GM23338 (cell line): ENCODE data around the gene KIRREL3. TPM values are rescaled to one million over a fixed set of nuclear protein-coding genes. Genes with fewer than 3 reads are reported as not detected.

Source experiments
- ATAC-seq: fragments of 200-7000 bp; cut with Tn5 transposase; 3 replicates; pipeline ENCODE4 v1.9.1; 2020
- DNase-seq: peaks from one replicate; pipeline ENCODE4 v3.0.0-alpha.2; 2015; ENCODE audit warnings: low spot score
- H2AFZ ChIP-seq: fragments of 200-600 bp; sonication (generic); 2 replicates; pipeline ENCODE4 v1.8.0; 2016; ENCODE audit warnings: antibody characterized with exemption, mild to moderate bottlenecking, moderate library complexity
- H3F3A ChIP-seq: fragments of 200-600 bp; sonication (generic); replicated peaks from 2 replicates; pipeline ENCODE4 v1.8.0; 2017; ENCODE audit warnings: antibody characterized with exemption, mixed run types, low read depth
- H3K27ac ChIP-seq: fragments of 200-600 bp; sonication (generic); 2 replicates; pipeline ENCODE4 v1.6.1; 2016; ENCODE audit warnings: low read depth
- H3K27me3 ChIP-seq: fragments of 200-600 bp; sonication (generic); 2 replicates; pipeline ENCODE4 v1.8.0; 2016; ENCODE audit warnings: mild to moderate bottlenecking, mixed run types, moderate library complexity; ENCODE audit not compliant: insufficient read depth
- H3K36me3 ChIP-seq: fragments of 200-600 bp; sonication (generic); 2 replicates; pipeline ENCODE4 v1.8.0; 2016; ENCODE audit warnings: mild to moderate bottlenecking; ENCODE audit not compliant: insufficient read depth
- H3K4me1 ChIP-seq: fragments of 200-600 bp; sonication (generic); 2 replicates; pipeline ENCODE4 v1.8.0; 2016; ENCODE audit warnings: mild to moderate bottlenecking, moderate library complexity; ENCODE audit not compliant: insufficient read depth
- H3K4me2 ChIP-seq: fragments of 200-600 bp; sonication (generic); 2 replicates; pipeline ENCODE4 v1.7.1; 2017; ENCODE audit warnings: mixed run types
- H3K4me3 ChIP-seq: fragments of 200-600 bp; sonication (generic); 2 replicates; pipeline ENCODE4 v1.6.1; 2016; ENCODE audit warnings: mixed run types
- H3K79me2 ChIP-seq: fragments of 200-600 bp; sonication (generic); replicated peaks from 2 replicates; pipeline ENCODE4 v1.8.0; 2017; ENCODE audit warnings: mild to moderate bottlenecking; ENCODE audit not compliant: insufficient read depth
- H3K9me2 ChIP-seq: fragments of 200-600 bp; sonication (generic); 2 replicates; pipeline ENCODE4 v1.8.0; 2017; ENCODE audit not compliant: insufficient read depth
- H4K20me1 ChIP-seq: fragments of 200-600 bp; sonication (generic); replicated peaks from 2 replicates; pipeline ENCODE4 v1.8.0; 2017; ENCODE audit warnings: mild to moderate bottlenecking; ENCODE audit not compliant: insufficient read depth
- H3K27ac Mint-ChIP-seq: 2 replicates; pipeline ENCODE4 v1.8.0; 2020; ENCODE audit warnings: inconsistent platforms, mild to moderate bottlenecking, moderate library complexity, mixed read lengths
- H3K27me3 Mint-ChIP-seq: 3 replicates; pipeline ENCODE4 v1.8.0; 2022; ENCODE audit warnings: low read depth, mild to moderate bottlenecking, moderate library complexity, mixed read lengths, inconsistent platforms; ENCODE audit not compliant: insufficient read depth, poor library complexity
- H3K36me3 Mint-ChIP-seq: 3 replicates; pipeline ENCODE4 v1.8.0; 2021; ENCODE audit warnings: low read depth, mild to moderate bottlenecking, inconsistent platforms, moderate library complexity, mixed read lengths
- H3K4me1 Mint-ChIP-seq: 3 replicates; pipeline ENCODE4 v1.8.0; 2020; ENCODE audit warnings: mild to moderate bottlenecking, inconsistent platforms, mixed read lengths
- H3K4me3 Mint-ChIP-seq: 3 replicates; pipeline ENCODE4 v1.8.0; 2021; ENCODE audit warnings: moderate library complexity, mild to moderate bottlenecking, inconsistent platforms, mixed read lengths
- H3K9me3 Mint-ChIP-seq: 3 replicates; pipeline ENCODE4 v1.8.0; 2020; ENCODE audit warnings: moderate library complexity, mild to moderate bottlenecking, inconsistent platforms, mixed read lengths
- CREB1 ChIP-seq: fragments of 250-450 bp; sonication (Bioruptor Pico); IDR thresholded peaks from 2 replicates; pipeline ENCODE4 v1.5.0; 2020; ENCODE audit warnings: low read depth, mild to moderate bottlenecking, moderate library complexity
- EZH2phosphoT487 ChIP-seq: fragments of 200-600 bp; sonication (generic); IDR thresholded peaks from one replicate; pipeline ENCODE4 v1.8.1; 2018; ENCODE audit warnings: antibody characterized with exemption; ENCODE audit not compliant: unreplicated experiment
- JUNB ChIP-seq: IDR thresholded peaks from one replicate; pipeline ENCODE4 v1.6.1; 2016; ENCODE audit warnings: antibody characterized with exemption; ENCODE audit not compliant: unreplicated experiment
- NANOG ChIP-seq: IDR thresholded peaks from 2 replicates; pipeline ENCODE4 v1.6.1; 2016; ENCODE audit warnings: antibody characterized with exemption, borderline replicate concordance
- REST ChIP-seq: IDR thresholded peaks from one replicate; pipeline ENCODE4 v1.6.1; 2018; ENCODE audit warnings: antibody characterized with exemption; ENCODE audit not compliant: unreplicated experiment
- STAT1 ChIP-seq: IDR thresholded peaks from one replicate; pipeline ENCODE4 v1.6.1; 2016; ENCODE audit warnings: antibody characterized with exemption; ENCODE audit not compliant: unreplicated experiment
- ZNF114 ChIP-seq: fragments of 250-450 bp; sonication (Bioruptor Pico); IDR thresholded peaks from 2 replicates; pipeline ENCODE4 v1.5.0; 2020; ENCODE audit warnings: mild to moderate bottlenecking, moderate library complexity
- polyA plus RNA-seq: library from polyadenylated mRNA; unstranded; fragments of >200 nt; fragmentation: Nextera tagmentation; extraction: Ambion mirVana; gene quantifications from 2 replicates; pipeline ENCODE4 v1.2.1, GENCODE V29; 2016
- total RNA-seq: library from RNA; depleted of rRNA; stranded (reverse); fragments of >200 nt; shearing (Covaris generic); gene quantifications from 2 replicates; pipeline ENCODE4 v1.2.3, GENCODE V29; 2014
- TF ChIP-seq, protein P1 (sequence below), 2 experiments: fragments of 200-600 bp in 1 of 2; sonication (generic) in 1 of 2; conservative IDR thresholded peaks; 2 replicates each; pipeline versions ENCODE4 v1.5.1 to v1.6.1; 2016 to 2017; ENCODE audit warnings: antibody characterized with exemption in 2 of 2, low read depth in 2 of 2, mild to moderate bottlenecking in 2 of 2, moderate library complexity in 1 of 2
- TF ChIP-seq, protein P2 (sequence below): IDR thresholded peaks from 2 replicates; pipeline ENCODE4 v1.6.1; 2016; ENCODE audit warnings: antibody characterized with exemption

KIRREL3 gene
- total and polyA plus RNA-seq, 2 experiments from 2014 or later = 0.13 to 1.5 TPM

DNA sequence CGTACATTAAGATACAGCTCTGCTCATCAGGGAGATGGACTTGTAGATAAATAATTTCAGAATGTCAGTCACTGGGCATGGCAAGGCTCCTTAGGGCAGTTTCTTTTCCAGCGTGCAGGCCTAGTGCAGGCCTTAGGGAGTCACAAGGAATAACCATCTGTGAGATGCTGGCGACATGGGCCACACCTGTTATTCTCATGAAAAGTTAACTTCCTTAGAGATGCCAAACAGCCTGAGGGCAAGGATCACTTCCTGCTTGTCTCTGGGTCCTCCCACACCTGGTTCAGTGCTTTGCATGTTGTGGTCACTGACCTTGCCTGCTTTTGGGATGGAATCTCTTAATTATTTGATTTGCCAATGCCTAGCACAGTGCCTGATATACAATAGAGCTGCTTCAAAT, 574.5 kb downstream of the KIRREL3 start:
- TF ChIP-seq JUNB = no peak
- TF ChIP-seq EZH2phosphoT487 = no peak
- TF ChIP-seq, protein P1, sequence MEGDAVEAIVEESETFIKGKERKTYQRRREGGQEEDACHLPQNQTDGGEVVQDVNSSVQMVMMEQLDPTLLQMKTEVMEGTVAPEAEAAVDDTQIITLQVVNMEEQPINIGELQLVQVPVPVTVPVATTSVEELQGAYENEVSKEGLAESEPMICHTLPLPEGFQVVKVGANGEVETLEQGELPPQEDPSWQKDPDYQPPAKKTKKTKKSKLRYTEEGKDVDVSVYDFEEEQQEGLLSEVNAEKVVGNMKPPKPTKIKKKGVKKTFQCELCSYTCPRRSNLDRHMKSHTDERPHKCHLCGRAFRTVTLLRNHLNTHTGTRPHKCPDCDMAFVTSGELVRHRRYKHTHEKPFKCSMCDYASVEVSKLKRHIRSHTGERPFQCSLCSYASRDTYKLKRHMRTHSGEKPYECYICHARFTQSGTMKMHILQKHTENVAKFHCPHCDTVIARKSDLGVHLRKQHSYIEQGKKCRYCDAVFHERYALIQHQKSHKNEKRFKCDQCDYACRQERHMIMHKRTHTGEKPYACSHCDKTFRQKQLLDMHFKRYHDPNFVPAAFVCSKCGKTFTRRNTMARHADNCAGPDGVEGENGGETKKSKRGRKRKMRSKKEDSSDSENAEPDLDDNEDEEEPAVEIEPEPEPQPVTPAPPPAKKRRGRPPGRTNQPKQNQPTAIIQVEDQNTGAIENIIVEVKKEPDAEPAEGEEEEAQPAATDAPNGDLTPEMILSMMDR (conservative IDR thresholded peaks at IDR 0.05; ENCODE audit: low read depth in 2 of 2) = no peak
- TF ChIP-seq, protein P2, sequence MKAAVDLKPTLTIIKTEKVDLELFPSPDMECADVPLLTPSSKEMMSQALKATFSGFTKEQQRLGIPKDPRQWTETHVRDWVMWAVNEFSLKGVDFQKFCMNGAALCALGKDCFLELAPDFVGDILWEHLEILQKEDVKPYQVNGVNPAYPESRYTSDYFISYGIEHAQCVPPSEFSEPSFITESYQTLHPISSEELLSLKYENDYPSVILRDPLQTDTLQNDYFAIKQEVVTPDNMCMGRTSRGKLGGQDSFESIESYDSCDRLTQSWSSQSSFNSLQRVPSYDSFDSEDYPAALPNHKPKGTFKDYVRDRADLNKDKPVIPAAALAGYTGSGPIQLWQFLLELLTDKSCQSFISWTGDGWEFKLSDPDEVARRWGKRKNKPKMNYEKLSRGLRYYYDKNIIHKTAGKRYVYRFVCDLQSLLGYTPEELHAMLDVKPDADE = no peak
- no peak for TF ChIP-seq REST
- Mint-ChIP-seq H3K9me3 (no peaks in the 10 kb centered on the region), H3K36me3 (no peaks in the 10 kb centered on the region), H3K27ac (no peak overlapping the region), H3K4me3 (no peak overlapping the region), H3K27me3 (peaks cover 18% of the 10 kb centered on the region), H3K4me1 (peaks cover 8% of the 10 kb centered on the region)
- no peak overlapping the region for H3K4me2 ChIP-seq
- no peaks in the 10 kb centered on the region for H3K9me2 ChIP-seq
- DNase-seq (no peak), ATAC-seq (no peak)
- H3K27ac ChIP-seq = no peak overlapping the region
- H4K20me1 ChIP-seq = no peaks in the 10 kb centered on the region
- H3F3A ChIP-seq = no peaks in the 10 kb centered on the region
- no peaks in the 10 kb centered on the region for H3K27me3 ChIP-seq
- H3K36me3 ChIP-seq = no peaks in the 10 kb centered on the region
- no peak overlapping the region for H3K4me3 ChIP-seq
- H2AFZ ChIP-seq = no peak overlapping the region
- H3K79me2 ChIP-seq = no peaks in the 10 kb centered on the region
- peaks cover 6% of the 10 kb centered on the region; the same call in 1 of the 2 replicates for H3K4me1 ChIP-seq

DNA sequence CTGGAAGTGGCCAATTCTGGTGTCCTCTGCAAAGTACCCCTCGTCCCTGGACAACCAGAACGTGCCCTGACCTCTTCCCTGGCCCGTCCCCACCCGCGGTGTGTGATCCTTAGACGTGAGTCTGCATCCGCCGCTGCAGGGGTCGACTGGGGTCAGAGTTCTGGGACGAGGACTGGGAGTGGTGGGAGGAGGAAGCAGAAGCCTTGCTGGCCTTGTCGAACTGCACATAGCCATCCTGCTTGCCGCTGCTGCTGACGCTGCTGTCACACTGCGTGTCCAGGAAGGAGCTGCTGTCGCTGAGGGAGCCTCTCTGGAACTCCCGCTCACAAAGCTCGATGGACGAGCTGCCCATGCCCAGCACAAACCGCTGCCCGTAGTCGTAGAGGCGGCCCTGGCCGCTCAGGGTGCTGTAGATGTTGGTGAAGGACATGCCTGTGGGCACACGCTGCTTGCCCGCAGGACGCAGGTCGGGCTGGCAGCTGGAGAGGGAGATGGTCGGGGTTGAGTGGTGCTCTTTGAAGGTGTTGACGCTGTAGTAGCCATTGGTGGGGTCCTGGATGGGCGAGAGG, 576.0 kb downstream of the KIRREL3 start:
- Mint-ChIP-seq H3K36me3 (no peaks in the 10 kb centered on the region), H3K27me3 (peaks cover 16% of the 10 kb centered on the region), H3K4me1 (peaks cover 8% of the 10 kb centered on the region), H3K9me3 (no peaks in the 10 kb centered on the region), H3K4me3 (no peak overlapping the region), H3K27ac (no peak overlapping the region)
- Histone ChIP-seq H3K4me2 (no peak overlapping the region), H3K4me1 (peaks cover 6% of the 10 kb centered on the region; the same call in 1 of the 2 replicates), H3K27me3 (no peaks in the 10 kb centered on the region), H3K79me2 (no peaks in the 10 kb centered on the region), H3K27ac (no peak overlapping the region), H3K36me3 (no peaks in the 10 kb centered on the region), H3K4me3 (no peak overlapping the region), H4K20me1 (no peaks in the 10 kb centered on the region), H3K9me2 (no peaks in the 10 kb centered on the region), H3F3A (no peaks in the 10 kb centered on the region), H2AFZ (no peak overlapping the region)
- DNase-seq (no peak), ATAC-seq (no peak; the same call in 2 of the 3 replicates)
- TF ChIP-seq STAT1 (no peak), CREB1 (CRISPR knock-in tag) (no peak), NANOG (no peak), JUNB (no peak), EZH2phosphoT487 (no peak), ZNF114 (CRISPR knock-in tag) (no peak), REST (no peak)
- TF ChIP-seq, protein P2 = no peak
